ENCODE data around the gene CFAP74. TPM values are rescaled to one million over a fixed set of nuclear protein-coding genes. Genes with fewer than 3 reads are reported as not detected.

Gene CFAP74
- total and polyA plus RNA-seq, 2 of the 13 experiments (the other 11 are each of a cell fraction or from before 2014, with no cell fraction given): 0.27 to 0.62 TPM

DNA sequence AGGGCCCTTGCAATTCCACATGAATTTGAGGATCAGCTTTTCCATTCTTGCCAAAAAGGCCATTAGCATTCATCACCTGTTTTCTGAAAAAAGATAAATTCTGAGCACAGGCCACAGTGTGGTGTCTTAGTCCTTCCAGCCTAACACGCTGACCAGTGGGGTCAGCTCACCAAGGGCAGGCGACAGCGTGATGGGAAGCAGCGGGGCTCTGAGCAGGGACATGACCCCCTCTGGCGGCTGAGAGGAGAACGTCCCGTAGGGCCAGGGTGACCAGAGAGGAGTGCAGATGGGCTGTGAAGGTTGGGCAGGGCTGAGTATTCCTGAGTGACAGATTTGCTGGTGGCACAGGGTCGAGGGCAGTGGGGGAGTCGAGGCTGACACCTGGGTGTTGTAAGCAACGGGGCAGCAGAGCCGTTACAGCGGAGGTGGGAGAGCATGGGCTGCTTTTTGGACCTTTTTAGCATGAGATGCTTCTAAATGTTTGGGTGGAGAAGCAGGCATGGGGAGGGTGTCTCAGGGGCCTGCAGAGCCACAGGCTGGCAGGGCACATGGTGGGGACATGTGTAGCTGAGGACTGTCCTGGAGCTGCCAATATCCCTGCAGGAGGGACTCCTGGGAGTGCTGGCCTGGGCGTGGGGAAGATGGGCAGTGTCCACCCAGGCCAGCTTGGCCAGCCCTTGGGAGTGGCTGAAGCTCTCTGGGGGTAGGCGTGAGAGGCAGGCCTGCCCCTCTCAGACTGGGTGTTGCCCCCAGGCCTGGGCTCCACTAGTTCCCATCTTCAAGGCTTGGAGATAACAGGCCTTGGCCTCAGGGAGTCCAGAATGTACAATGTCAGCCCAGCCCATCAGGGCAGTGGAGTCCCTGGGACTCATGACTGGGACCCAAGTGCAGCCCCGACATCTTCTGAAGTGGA lies 97.1 kb downstream of the CFAP74 start (continued):
- TF ChIP-seq, protein P1, sequence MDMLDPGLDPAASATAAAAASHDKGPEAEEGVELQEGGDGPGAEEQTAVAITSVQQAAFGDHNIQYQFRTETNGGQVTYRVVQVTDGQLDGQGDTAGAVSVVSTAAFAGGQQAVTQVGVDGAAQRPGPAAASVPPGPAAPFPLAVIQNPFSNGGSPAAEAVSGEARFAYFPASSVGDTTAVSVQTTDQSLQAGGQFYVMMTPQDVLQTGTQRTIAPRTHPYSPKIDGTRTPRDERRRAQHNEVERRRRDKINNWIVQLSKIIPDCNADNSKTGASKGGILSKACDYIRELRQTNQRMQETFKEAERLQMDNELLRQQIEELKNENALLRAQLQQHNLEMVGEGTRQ (IDR thresholded peaks at IDR 0.05; ENCODE audit: low read depth, low read length): no peak
- TF ChIP-seq, protein P1 (CRISPR knock-in tag; IDR thresholded peaks at IDR 0.05; ENCODE audit: borderline replicate concordance): no peak
- TF ChIP-seq ZBTB20 (CRISPR knock-in tag; IDR thresholded peaks at IDR 0.05; ENCODE audit: borderline replicate concordance, low read depth) (no peak), ZBTB14 (CRISPR knock-in tag; IDR thresholded peaks at IDR 0.05) (no peak), ISX (CRISPR knock-in tag; conservative IDR thresholded peaks at IDR 0.05) (no peak), ZNF740 (CRISPR knock-in tag; IDR thresholded peaks at IDR 0.05) (no peak), CEBPG (CRISPR knock-in tag; IDR thresholded peaks at IDR 0.05) (no peak), ZNF264 (CRISPR knock-in tag; IDR thresholded peaks at IDR 0.05) (no peak), ZNF367 (CRISPR knock-in tag; IDR thresholded peaks at IDR 0.05; ENCODE audit: borderline replicate concordance) (no peak), SRSF9 (IDR thresholded peaks at IDR 0.05; ENCODE audit: borderline replicate concordance, insufficient read depth, low read depth, low read length, poor library complexity, severe bottlenecking) (no peak), ZNF430 (CRISPR knock-in tag; IDR thresholded peaks at IDR 0.05) (no peak), ZNF589 (CRISPR knock-in tag; conservative IDR thresholded peaks at IDR 0.05) (no peak), RAD21 (CRISPR knock-in tag; IDR thresholded peaks at IDR 0.05) (peak; percentile 93)
- TF ChIP-seq, protein P2, sequence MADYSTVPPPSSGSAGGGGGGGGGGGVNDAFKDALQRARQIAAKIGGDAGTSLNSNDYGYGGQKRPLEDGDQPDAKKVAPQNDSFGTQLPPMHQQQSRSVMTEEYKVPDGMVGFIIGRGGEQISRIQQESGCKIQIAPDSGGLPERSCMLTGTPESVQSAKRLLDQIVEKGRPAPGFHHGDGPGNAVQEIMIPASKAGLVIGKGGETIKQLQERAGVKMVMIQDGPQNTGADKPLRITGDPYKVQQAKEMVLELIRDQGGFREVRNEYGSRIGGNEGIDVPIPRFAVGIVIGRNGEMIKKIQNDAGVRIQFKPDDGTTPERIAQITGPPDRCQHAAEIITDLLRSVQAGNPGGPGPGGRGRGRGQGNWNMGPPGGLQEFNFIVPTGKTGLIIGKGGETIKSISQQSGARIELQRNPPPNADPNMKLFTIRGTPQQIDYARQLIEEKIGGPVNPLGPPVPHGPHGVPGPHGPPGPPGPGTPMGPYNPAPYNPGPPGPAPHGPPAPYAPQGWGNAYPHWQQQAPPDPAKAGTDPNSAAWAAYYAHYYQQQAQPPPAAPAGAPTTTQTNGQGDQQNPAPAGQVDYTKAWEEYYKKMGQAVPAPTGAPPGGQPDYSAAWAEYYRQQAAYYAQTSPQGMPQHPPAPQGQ (CRISPR knock-in tag; IDR thresholded peaks at IDR 0.05; ENCODE audit: borderline replicate concordance): no peak
- TF ChIP-seq, protein P3, sequence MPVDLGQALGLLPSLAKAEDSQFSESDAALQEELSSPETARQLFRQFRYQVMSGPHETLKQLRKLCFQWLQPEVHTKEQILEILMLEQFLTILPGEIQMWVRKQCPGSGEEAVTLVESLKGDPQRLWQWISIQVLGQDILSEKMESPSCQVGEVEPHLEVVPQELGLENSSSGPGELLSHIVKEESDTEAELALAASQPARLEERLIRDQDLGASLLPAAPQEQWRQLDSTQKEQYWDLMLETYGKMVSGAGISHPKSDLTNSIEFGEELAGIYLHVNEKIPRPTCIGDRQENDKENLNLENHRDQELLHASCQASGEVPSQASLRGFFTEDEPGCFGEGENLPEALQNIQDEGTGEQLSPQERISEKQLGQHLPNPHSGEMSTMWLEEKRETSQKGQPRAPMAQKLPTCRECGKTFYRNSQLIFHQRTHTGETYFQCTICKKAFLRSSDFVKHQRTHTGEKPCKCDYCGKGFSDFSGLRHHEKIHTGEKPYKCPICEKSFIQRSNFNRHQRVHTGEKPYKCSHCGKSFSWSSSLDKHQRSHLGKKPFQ (CRISPR knock-in tag; IDR thresholded peaks at IDR 0.05; ENCODE audit: insufficient replicate concordance): no peak
- TF ChIP-seq, protein P4, sequence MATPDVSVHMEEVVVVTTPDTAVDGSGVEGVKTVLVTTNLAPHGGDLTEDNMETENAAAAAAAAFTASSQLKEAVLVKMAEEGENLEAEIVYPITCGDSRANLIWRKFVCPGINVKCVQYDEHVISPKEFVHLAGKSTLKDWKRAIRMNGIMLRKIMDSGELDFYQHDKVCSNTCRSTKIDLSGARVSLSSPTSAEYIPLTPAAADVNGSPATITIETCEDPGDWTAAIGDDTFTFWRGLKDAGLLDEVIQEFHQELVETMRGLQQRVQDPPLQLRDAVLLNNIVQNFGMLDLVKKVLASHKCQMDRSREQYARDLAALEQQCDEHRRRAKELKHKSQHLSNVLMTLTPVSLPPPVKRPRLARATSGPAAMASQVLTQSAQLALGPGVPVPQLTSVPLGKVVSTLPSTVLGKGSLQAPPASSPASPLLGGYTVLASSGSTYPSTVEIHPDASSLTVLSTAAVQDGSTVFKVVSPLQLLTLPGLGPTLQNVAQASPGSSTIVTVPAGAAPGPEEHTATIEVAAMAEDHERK (CRISPR knock-in tag; IDR thresholded peaks at IDR 0.05; ENCODE audit: low read depth): no peak
- TF ChIP-seq, protein P5, sequence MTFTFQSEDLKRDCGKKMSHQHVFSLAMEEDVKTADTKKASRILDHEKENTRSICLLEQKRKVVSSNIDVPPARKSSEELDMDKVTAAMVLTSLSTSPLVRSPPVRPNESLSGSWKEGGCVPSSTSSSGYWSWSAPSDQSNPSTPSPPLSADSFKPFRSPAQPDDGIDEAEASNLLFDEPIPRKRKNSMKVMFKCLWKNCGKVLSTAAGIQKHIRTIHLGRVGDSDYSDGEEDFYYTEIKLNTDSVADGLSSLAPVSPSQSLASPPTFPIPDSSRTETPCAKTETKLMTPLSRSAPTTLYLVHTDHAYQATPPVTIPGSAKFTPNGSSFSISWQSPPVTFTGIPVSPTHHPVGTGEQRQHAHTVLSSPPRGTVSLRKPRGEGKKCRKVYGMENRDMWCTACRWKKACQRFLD (CRISPR knock-in tag; IDR thresholded peaks at IDR 0.05; ENCODE audit: borderline replicate concordance): no peak

Data from HepG2 (cell line).